ENCODE data around the gene C1orf105.
"Not testable (repeated sequence)": the region's sequence is repeated elsewhere in the genome, so short reads cannot be mapped to it uniquely, and the experiment has no call there.

- not testable (repeated sequence) for TF ChIP-seq ZNF274 (IDR thresholded peaks at IDR 0.05; ENCODE audit: low read depth, low read length); YY1 (IDR thresholded peaks at IDR 0.05; ENCODE audit: insufficient read depth, insufficient read length); SUZ12 (IDR thresholded peaks at IDR 0.05; ENCODE audit: extremely low read depth, insufficient read depth, insufficient read length)
These were observed 48.8 kb upstream of the C1orf105 start for GRCh38 chr1:172371646-172372045.
